Prostate gland (tissue), 2 donors: ENCODE results near the gene SPCS3. TPM values are rescaled to one million over a fixed set of nuclear protein-coding genes. Genes with fewer than 3 reads are reported as not detected.

Experiments used
- DNase-seq: peaks from one replicate; pipeline ENCODE4 v3.0.0-alpha.2; 2019; ENCODE audit warnings: low spot score
- H3K27ac ChIP-seq, 2 donors: fragments of 200-600 bp; sonication (generic); 2 replicates each; pipeline ENCODE4 v1.5.1; 2017 to 2019
- H3K27me3 ChIP-seq: fragments of 200-600 bp; sonication (generic); replicated peaks from 2 replicates; pipeline ENCODE4 v1.5.1; 2019; ENCODE audit not compliant: insufficient read depth
- H3K36me3 ChIP-seq, 2 donors: fragments of 200-600 bp; sonication (generic); 1 replicate in 1 of 2; 2 replicates in 1 of 2; pipeline versions ENCODE4 v1.5.1 to v1.8.1; 2017 to 2019
- H3K4me1 ChIP-seq: fragments of 200-600 bp; sonication (generic); replicated peaks from 2 replicates; pipeline ENCODE4 v1.5.1; 2019
- H3K4me3 ChIP-seq, 2 donors: fragments of 200-600 bp; sonication (generic); 2 replicates each; pipeline ENCODE4 v1.5.1; 2017 to 2019
- H3K9me3 ChIP-seq: fragments of 200-600 bp; sonication (generic); 2 replicates; pipeline ENCODE4 v1.5.1; 2017
- POLR2A ChIP-seq: fragments of 450-650 bp; IDR thresholded peaks from one replicate; pipeline ENCODE4 v1.6.1; 2016; ENCODE audit warnings: antibody characterized with exemption, mild to moderate bottlenecking
- POLR2AphosphoS5 ChIP-seq: sonication (generic); formaldehyde crosslinking; IDR thresholded peaks from one replicate; pipeline ENCODE4 v1.6.1; 2017; ENCODE audit warnings: antibody characterized with exemption
- WGBS: methylation state at CpG from one replicate; pipeline ENCODE4 v1.1.5; 2018; 5-methylcytosine and 5-hydroxymethylcytosine counted together
- intact Hi-C: fragments of 100-400 bp; cut with DNase I; formaldehyde crosslinking; loops from one replicate; pipeline ENCODE4 v1.14.2; 2022
- total RNA-seq, 2 donors: library from RNA; depleted of rRNA; stranded (reverse); fragments of >200 nt; gene quantifications; one replicate each; pipeline ENCODE4 v1.1.0, GENCODE V29; 2016
- TF ChIP-seq, protein P1 (sequence below), 4 experiments: fragments of 200-600 bp in 2 of 4; fragments of 450-650 bp in 2 of 4; sonication (generic) in 2 of 4; IDR thresholded peaks; 1 replicate in 3 of 4; 2 replicates in 1 of 4; pipeline ENCODE4 v1.5.1; 2016 to 2019; ENCODE audit warnings: antibody characterized with exemption in 4 of 4, mild to moderate bottlenecking in 2 of 4, moderate library complexity in 2 of 4

SPCS3 gene
- total RNA-seq, 2 donors from 2014 or later: 41.7 to 68.4 TPM

DNA sequence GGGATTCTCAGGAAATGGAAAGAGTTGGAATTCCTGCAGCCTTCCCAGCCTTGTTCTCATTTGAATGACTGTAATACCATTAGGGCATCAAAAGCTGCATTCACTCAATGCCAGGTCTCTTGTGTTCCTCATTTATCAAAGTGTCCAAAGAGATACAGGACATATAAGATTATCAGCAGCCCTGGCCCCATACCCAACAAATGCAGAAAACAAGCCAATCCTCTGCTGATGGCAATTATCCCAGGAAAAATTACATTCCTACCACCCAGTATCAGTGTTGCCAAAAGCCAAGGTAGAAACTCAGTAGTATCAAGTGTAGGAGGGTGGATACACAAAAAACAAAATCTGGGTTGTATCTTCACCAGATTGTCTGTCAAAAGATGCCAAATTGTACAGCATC lies 32.2 kb upstream of the SPCS3 start:
- intact Hi-C loops: loop anchor here (10.0 kb wide), 1 partner anchor 253 kb away; no protein-coding TSS in a partner anchor
- no peak for DNase-seq
- no peaks in the 10 kb centered on the region for H3K4me1 ChIP-seq
- no peaks in the 10 kb centered on the region for H3K27me3 ChIP-seq
- no peaks in the 10 kb centered on the region for H3K36me3 ChIP-seq
- H3K9me3 ChIP-seq: no peaks in the 10 kb centered on the region
- no peak overlapping the region for H3K4me3 ChIP-seq
- H3K27ac ChIP-seq: no peak overlapping the region
- TF ChIP-seq, protein P1, sequence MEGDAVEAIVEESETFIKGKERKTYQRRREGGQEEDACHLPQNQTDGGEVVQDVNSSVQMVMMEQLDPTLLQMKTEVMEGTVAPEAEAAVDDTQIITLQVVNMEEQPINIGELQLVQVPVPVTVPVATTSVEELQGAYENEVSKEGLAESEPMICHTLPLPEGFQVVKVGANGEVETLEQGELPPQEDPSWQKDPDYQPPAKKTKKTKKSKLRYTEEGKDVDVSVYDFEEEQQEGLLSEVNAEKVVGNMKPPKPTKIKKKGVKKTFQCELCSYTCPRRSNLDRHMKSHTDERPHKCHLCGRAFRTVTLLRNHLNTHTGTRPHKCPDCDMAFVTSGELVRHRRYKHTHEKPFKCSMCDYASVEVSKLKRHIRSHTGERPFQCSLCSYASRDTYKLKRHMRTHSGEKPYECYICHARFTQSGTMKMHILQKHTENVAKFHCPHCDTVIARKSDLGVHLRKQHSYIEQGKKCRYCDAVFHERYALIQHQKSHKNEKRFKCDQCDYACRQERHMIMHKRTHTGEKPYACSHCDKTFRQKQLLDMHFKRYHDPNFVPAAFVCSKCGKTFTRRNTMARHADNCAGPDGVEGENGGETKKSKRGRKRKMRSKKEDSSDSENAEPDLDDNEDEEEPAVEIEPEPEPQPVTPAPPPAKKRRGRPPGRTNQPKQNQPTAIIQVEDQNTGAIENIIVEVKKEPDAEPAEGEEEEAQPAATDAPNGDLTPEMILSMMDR (IDR thresholded peaks at IDR 0.05): no peak
- TF ChIP-seq POLR2AphosphoS5 (no peak), POLR2A (no peak)

DNA sequence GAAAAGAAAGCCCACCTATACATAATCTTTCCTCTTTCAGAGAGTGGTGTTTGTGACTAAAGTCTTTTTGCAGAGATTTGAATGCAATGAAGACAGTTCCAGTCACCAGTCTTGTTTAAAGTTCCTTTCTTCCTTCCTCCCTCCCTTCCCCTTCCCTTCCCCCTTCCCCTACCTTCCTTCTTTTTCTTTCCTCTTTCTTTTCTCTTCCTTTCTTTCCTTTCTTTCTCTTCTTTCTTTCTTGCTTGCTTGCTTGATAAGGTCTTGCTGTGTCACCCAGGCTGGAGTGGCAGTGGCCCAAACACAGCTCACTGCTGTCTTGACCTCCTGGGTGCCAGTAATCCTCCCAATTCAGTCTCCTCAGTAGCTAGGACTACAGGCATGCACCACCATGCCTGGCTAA lies 31.7 kb upstream of the SPCS3 start:
- intact Hi-C loops: loop anchor here (10.0 kb wide), 1 partner anchor 253 kb away; no protein-coding TSS in a partner anchor
- no peaks in the 10 kb centered on the region for H3K9me3 ChIP-seq
- no peaks in the 10 kb centered on the region for H3K4me1 ChIP-seq
- no peaks in the 10 kb centered on the region for H3K27me3 ChIP-seq
- no peak overlapping the region for H3K27ac ChIP-seq
- H3K4me3 ChIP-seq: no peak overlapping the region
- DNase-seq: no peak
- no peaks in the 10 kb centered on the region for H3K36me3 ChIP-seq
- no peak for TF ChIP-seq POLR2A
- TF ChIP-seq, protein P1 (IDR thresholded peaks at IDR 0.05): no peak
- TF ChIP-seq POLR2AphosphoS5: no peak

DNA sequence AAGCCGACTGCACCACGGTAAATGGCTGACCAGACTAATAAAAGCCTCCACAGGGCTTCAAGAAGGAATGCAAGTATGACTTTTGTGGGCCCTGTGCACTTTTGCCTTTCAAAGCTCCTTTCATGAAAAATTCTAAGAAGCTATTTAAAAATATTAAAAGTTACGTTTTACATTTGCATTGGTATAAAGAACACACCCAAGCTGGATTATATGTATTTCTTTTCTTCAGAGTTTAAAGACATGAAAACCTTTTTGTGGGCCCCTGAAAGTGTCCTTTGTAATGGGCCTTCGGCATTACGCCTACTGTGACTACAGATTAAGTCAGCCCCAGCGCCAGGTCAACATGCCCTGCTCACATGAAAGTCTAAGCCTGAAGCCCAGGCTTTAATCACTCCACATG lies 30.2 kb upstream of the SPCS3 start:
- H3K9me3 ChIP-seq: no peaks in the 10 kb centered on the region
- H3K4me1 ChIP-seq: no peaks in the 10 kb centered on the region
- no peak for DNase-seq
- no peak overlapping the region for H3K4me3 ChIP-seq
- intact Hi-C loops: loop anchor here (10.0 kb wide), 1 partner anchor 255 kb away; no protein-coding TSS in a partner anchor
- WGBS: 76% methylated on average over 6 of the region's 6 CpGs
- no peaks in the 10 kb centered on the region for H3K36me3 ChIP-seq
- H3K27me3 ChIP-seq: no peaks in the 10 kb centered on the region
- TF ChIP-seq, protein P1 (IDR thresholded peaks at IDR 0.05): no peak
- TF ChIP-seq POLR2A (no peak), POLR2AphosphoS5 (no peak)
- H3K27ac ChIP-seq: no peak overlapping the region

DNA sequence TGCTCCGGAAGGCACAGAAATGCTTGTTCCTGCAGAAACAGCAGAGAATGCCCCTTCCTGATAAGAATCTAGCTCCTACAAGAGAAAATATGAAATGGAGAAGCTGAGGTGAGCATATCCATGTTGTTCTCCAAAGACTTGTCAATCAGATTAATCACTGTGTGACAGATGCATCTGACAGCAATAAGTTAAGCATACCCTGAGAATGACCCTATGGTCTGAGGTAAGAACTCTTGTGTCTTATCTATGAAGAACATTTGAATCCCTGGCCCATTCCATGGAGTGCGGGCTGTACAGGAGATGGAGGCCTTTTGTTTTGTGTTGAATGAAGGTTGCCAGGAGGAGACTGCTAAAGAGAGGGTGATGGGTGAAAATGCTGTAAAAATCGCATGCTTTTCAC lies 29.2 kb upstream of the SPCS3 start:
- DNase-seq: no peak
- Histone ChIP-seq H3K4me3 (no peak overlapping the region), H3K9me3 (no peaks in the 10 kb centered on the region), H3K27ac (no peak overlapping the region), H3K4me1 (no peaks in the 10 kb centered on the region), H3K36me3 (no peaks in the 10 kb centered on the region), H3K27me3 (no peaks in the 10 kb centered on the region)
- TF ChIP-seq POLR2A (no peak), POLR2AphosphoS5 (no peak)
- TF ChIP-seq, protein P1 (IDR thresholded peaks at IDR 0.05): no peak
- 85% methylated on average over 3 of the region's 3 CpGs for WGBS
- intact Hi-C loops: no loop called here

DNA sequence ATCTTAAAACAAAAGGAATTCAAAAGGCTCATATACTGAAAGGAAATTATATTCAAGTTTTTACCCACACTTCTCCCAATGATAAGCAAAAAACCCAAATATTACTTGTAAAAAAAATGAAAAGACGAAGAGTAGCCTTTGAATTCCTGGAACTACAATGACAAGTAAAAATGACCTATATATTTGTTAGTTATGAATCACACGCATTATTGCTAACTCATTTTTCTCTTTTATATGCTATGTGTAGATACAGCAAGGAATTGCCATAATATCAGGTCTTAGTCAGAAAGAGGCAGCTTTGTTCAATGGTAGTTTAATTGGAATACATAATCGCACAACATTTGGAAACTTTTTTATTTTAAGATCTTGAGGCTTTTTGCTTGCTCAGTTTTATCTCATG lies 28.0 kb upstream of the SPCS3 start:
- no peak for DNase-seq

More for the DNA sequence above, 28.0 kb upstream of the SPCS3 start:
- no peak for TF ChIP-seq POLR2AphosphoS5
- TF ChIP-seq, protein P1 (IDR thresholded peaks at IDR 0.05): no peak
- no peak for TF ChIP-seq POLR2A
- 88% methylated on average over 3 of the region's 3 CpGs for WGBS
- Histone ChIP-seq H3K27me3 (no peaks in the 10 kb centered on the region), H3K4me3 (no peak overlapping the region), H3K36me3 (no peaks in the 10 kb centered on the region), H3K27ac (no peak overlapping the region), H3K9me3 (no peaks in the 10 kb centered on the region), H3K4me1 (no peaks in the 10 kb centered on the region)
- intact Hi-C loops: no loop called here
